Measurements from ENCODE around the gene DIO1. TPM values are rescaled to one million over a fixed set of nuclear protein-coding genes. Genes with fewer than 3 reads are reported as not detected.
"Not testable (repeated sequence)": the region's sequence is repeated elsewhere in the genome, so short reads cannot be mapped to it uniquely, and the experiment has no call there.

DIO1 gene
- total RNA-seq, 2 experiments from 2014 or later: not detected

GRCh38 chr1:53875150-53875549 is 18.8 kb upstream of the DIO1 start:
- not testable (repeated sequence) for H3K4me1 Mint-ChIP-seq (ENCODE audit: low read depth); H3K27ac Mint-ChIP-seq; H3K4me3 Mint-ChIP-seq; DNase-seq; H3K27me3 Mint-ChIP-seq (ENCODE audit: low read depth); H3K9me3 Mint-ChIP-seq (ENCODE audit: insufficient read depth); ATAC-seq
- POLR2A ChIA-PET: interaction anchor here (1.5 kb wide), 1 partner anchor 70 kb away, joined by 3 read pairs; the partner anchor contains the start of gene IFT25
- CTCF ChIA-PET: interaction anchor here (0.7 to 2.7 kb wide), 3 partner anchors 14 to 84 kb away, joined by 3 to 11 read pairs (median 5); no protein-coding TSS in a partner anchor
- peaks cover 18% of the 10 kb centered on the region for H3K36me3 Mint-ChIP-seq (ENCODE audit: low read depth)

DNA sequence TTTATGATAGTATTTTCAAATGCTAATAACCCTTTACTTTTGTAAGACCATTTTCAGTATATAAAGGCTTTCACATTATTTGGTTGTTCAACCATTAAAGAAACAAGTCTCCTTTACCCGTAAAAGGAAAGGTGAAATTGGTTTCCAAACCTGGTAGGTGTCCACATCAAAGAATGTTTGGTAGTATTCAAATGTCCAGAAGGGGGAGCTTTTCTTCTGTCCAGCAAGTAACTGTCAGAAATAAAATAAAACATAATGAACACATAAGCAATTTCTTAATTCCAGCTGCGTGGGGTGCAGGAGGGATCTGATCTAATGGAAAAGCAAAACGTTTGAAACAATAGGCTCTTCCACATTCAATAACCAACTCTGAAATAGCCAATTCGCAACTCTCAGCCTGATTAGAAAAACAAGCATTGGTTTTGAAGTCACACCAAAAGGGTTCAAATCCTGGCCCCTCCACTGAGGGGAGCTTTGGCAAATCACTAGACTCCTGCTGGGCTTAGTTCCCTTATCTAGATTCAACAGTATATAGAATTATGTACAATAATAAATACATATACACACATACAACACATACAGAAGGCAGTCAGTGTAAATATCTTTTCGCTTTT is 15.4 kb upstream of the DIO1 start:
- peaks cover 38% of the 10 kb centered on the region for H3K36me3 Mint-ChIP-seq (ENCODE audit: low read depth)
- no peak overlapping the region for H3K27ac Mint-ChIP-seq
- H3K9me3 Mint-ChIP-seq (ENCODE audit: insufficient read depth): no peaks in the 10 kb centered on the region
- DNase-seq: no peak
- CTCF ChIA-PET: interaction anchor here (0.6 to 5.2 kb wide), 22 partner anchors 10 to 837 kb away, joined by 3 to 60 read pairs (median 5); partner anchors contain the start of genes IFT25, LRRC42, TTC4 and YIPF1
- POLR2A ChIA-PET: interaction anchor here (0.5 to 1.0 kb wide), 2 partner anchors 11 to 16 kb away, joined by 3 read pairs; partner anchors contain the start of gene YIPF1
- H3K4me1 Mint-ChIP-seq (ENCODE audit: low read depth): no peaks in the 10 kb centered on the region
- no peaks in the 10 kb centered on the region for H3K27me3 Mint-ChIP-seq (ENCODE audit: low read depth)
- no peak overlapping the region for H3K4me3 Mint-ChIP-seq
- no peak for ATAC-seq

DNA sequence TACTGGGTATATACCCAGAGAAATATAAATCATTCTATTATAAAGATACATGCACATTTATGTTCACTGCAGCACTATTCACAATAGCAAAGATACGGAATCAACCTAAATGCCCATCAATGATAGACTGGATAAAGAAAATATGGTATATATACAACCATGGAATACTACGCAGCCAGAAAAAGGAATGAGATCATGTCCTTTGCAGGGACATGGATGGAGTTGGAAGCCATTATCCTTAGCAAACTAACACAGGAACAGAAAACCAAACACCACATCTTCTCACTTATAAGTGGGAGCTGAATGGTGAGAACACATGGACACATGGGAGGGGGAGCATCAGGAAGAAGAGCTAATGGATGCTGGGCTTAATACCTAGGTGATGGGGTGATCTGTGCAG is 12.1 kb upstream of the DIO1 start:
- H3K27ac Mint-ChIP-seq; H3K4me3 Mint-ChIP-seq; H3K9me3 Mint-ChIP-seq (ENCODE audit: insufficient read depth); H3K4me1 Mint-ChIP-seq (ENCODE audit: low read depth); DNase-seq; ATAC-seq; POLR2A ChIA-PET; H3K27me3 Mint-ChIP-seq (ENCODE audit: low read depth): not testable (repeated sequence)
- CTCF ChIA-PET: interaction anchor here (1.3 to 5.2 kb wide), 5 partner anchors 9 to 78 kb away, joined by 3 to 60 read pairs (median 7); partner anchors contain the start of genes IFT25 and YIPF1
- peaks cover 37% of the 10 kb centered on the region for H3K36me3 Mint-ChIP-seq (ENCODE audit: low read depth)

GRCh38 chr1:53883600-53883999 is 10.4 kb upstream of the DIO1 start:
- CTCF ChIA-PET: interaction anchor here (1.1 to 2.6 kb wide), 5 partner anchors 10 to 76 kb away, joined by 3 to 11 read pairs (median 6); no protein-coding TSS in a partner anchor
- ATAC-seq; H3K9me3 Mint-ChIP-seq (ENCODE audit: insufficient read depth): not testable (repeated sequence)

DNA sequence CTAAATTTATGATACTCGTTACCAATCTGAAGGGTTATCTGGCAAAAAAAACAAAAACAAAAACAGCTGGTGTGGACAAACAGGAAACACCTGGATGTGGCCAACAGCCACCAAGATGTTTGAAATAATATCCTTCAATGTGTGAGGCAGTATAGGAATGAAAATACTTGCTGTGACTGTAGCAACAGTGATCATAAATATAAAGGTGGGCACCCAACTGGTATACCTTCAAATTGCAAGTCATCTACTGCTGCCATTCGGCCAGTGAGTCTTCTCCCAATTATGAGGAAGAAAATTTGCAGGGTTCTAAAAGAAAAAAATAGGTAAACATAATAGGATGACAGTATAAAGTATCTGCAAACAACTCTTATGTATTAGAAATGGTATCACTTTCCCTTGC is 5.3 kb upstream of the DIO1 start:
- H3K27me3 Mint-ChIP-seq (ENCODE audit: low read depth): no peaks in the 10 kb centered on the region
- no peaks in the 10 kb centered on the region for H3K9me3 Mint-ChIP-seq (ENCODE audit: insufficient read depth)
- ChIA-PET POLR2A (interaction anchor here (3.2 kb wide), 1 partner anchor 57 kb away, joined by 18 read pairs; the partner anchor contains the start of genes IFT25 and LRRC42), CTCF (interaction anchor here (1.4 to 3.6 kb wide), 4 partner anchors 12 to 59 kb away, joined by 3 to 10 read pairs (median 6); partner anchors contain the start of genes IFT25 and LRRC42)
- DNase-seq: no peak
- H3K4me3 Mint-ChIP-seq: peak overlapping the region; percentile 95
- H3K36me3 Mint-ChIP-seq (ENCODE audit: low read depth): peaks cover 12% of the 10 kb centered on the region
- peaks cover 27% of the 10 kb centered on the region for H3K4me1 Mint-ChIP-seq (ENCODE audit: low read depth)
- ATAC-seq: no peak
- no peak overlapping the region for H3K27ac Mint-ChIP-seq

More at GRCh38 chr1:53883600-53883999, 10.4 kb upstream of the DIO1 start:
- H3K4me3 Mint-ChIP-seq; DNase-seq; H3K27me3 Mint-ChIP-seq (ENCODE audit: low read depth); H3K27ac Mint-ChIP-seq; POLR2A ChIA-PET; H3K4me1 Mint-ChIP-seq (ENCODE audit: low read depth): not testable (repeated sequence)
- peaks cover 34% of the 10 kb centered on the region for H3K36me3 Mint-ChIP-seq (ENCODE audit: low read depth)

GRCh38 chr1:53889304-53890298 is 4.4 kb upstream of the DIO1 start, which contains the start of gene YIPF1:
Gene YIPF1 (minus strand): TSS chr1:53889797. CDS start chr1:53888937, 860 bp downstream.
- H3K9me3 Mint-ChIP-seq (ENCODE audit: insufficient read depth): no peaks in the 10 kb centered on the region
- DNase-seq (peak; percentile 90), ATAC-seq (peak; percentile 99)
- H3K36me3 Mint-ChIP-seq (ENCODE audit: low read depth): peaks cover 12% of the 10 kb centered on the region
- peak within 1 kb of the TSS; percentile 92 for H3K27ac Mint-ChIP-seq
- H3K4me1 Mint-ChIP-seq (ENCODE audit: low read depth): peaks cover 27% of the 10 kb centered on the region
- POLR2A ChIA-PET: interaction anchor here (0.7 to 3.2 kb wide), 5 partner anchors 9 to 56 kb away, joined by 3 to 18 read pairs (median 3); partner anchors contain the start of genes IFT25 and LRRC42
- no peaks in the 10 kb centered on the region for H3K27me3 Mint-ChIP-seq (ENCODE audit: low read depth)
- CTCF ChIA-PET: interaction anchor here (0.9 to 3.6 kb wide), 6 partner anchors 10 to 58 kb away, joined by 3 to 20 read pairs (median 6); partner anchors contain the start of genes IFT25 and LRRC42
- peak within 1 kb of the TSS; percentile 95 for H3K4me3 Mint-ChIP-seq

GRCh38 chr1:53890522-53890941 is 3.5 kb upstream of the DIO1 start:
- ChIA-PET POLR2A (interaction anchor here (0.6 to 3.2 kb wide), 5 partner anchors 10 to 55 kb away, joined by 3 to 18 read pairs (median 4); partner anchors contain the start of genes IFT25 and LRRC42), CTCF (interaction anchor here (2.3 to 3.6 kb wide), 3 partner anchors 10 to 55 kb away, joined by 9 to 20 read pairs (median 10); partner anchors contain the start of genes IFT25 and LRRC42)
- H3K4me3 Mint-ChIP-seq: peak overlapping the region; percentile 95
- no peaks in the 10 kb centered on the region for H3K9me3 Mint-ChIP-seq (ENCODE audit: insufficient read depth)
- DNase-seq: no peak
- H3K27ac Mint-ChIP-seq: peak overlapping the region; percentile 92
- peaks cover 2% of the 10 kb centered on the region for H3K27me3 Mint-ChIP-seq (ENCODE audit: low read depth)
- peaks cover 9% of the 10 kb centered on the region for H3K36me3 Mint-ChIP-seq (ENCODE audit: low read depth)
- no peak for ATAC-seq
- H3K4me1 Mint-ChIP-seq (ENCODE audit: low read depth): peaks cover 27% of the 10 kb centered on the region

DNA sequence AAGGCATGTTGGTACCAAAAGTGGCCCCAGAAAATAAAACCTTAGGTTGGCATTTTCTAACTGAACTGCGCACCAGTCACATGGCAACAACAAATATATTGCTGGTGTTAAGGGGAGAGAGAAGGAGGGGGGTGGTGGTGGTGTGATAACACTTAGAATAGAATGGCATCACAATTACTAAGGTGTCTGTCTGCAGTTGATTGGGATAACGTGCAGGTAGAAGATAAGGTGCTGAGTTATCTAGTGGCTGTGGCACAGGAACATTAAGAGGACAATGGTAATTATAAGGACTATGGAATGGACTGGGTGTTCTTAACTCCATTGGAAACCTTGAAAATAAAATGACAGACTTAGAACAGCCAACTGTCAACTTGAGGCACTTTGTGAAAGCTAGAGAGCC is 3.0 kb upstream of the DIO1 start:
- Mint-ChIP-seq H3K27me3 (ENCODE audit: low read depth) (peaks cover 4% of the 10 kb centered on the region), H3K4me3 (no peak overlapping the region), H3K27ac (no peak overlapping the region), H3K36me3 (ENCODE audit: low read depth) (peaks cover 9% of the 10 kb centered on the region), H3K9me3 (ENCODE audit: insufficient read depth) (no peaks in the 10 kb centered on the region), H3K4me1 (ENCODE audit: low read depth) (peaks cover 27% of the 10 kb centered on the region)
- ChIA-PET POLR2A (interaction anchor here (1.1 to 3.2 kb wide), 3 partner anchors 9 to 55 kb away, joined by 3 to 18 read pairs (median 6); partner anchors contain the start of genes IFT25 and LRRC42), CTCF (interaction anchor here (2.7 to 3.6 kb wide), 2 partner anchors 10 to 11 kb away, joined by 10 to 20 read pairs; no protein-coding TSS in a partner anchor)
- DNase-seq: no peak
- ATAC-seq: no peak

GRCh38 chr1:53891678-53892077 is 2.3 kb upstream of the DIO1 start:
- ATAC-seq (no peak), DNase-seq (no peak)
- ChIA-PET POLR2A (interaction anchor here (1.1 kb wide), 1 partner anchor 21 kb away, joined by 3 read pairs; no protein-coding TSS in a partner anchor), CTCF (interaction anchor here (2.7 kb wide), 1 partner anchor 12 kb away, joined by 20 read pairs; no protein-coding TSS in a partner anchor)
- Mint-ChIP-seq H3K36me3 (ENCODE audit: low read depth) (peaks cover 7% of the 10 kb centered on the region), H3K27ac (no peak overlapping the region), H3K9me3 (ENCODE audit: insufficient read depth) (no peaks in the 10 kb centered on the region), H3K4me1 (ENCODE audit: low read depth) (peaks cover 25% of the 10 kb centered on the region), H3K27me3 (ENCODE audit: low read depth) (peaks cover 4% of the 10 kb centered on the region), H3K4me3 (no peak overlapping the region)

GRCh38 chr1:53892911-53893310 is 1.1 kb upstream of the DIO1 start:
- peaks cover 4% of the 10 kb centered on the region for H3K36me3 Mint-ChIP-seq (ENCODE audit: low read depth)
- CTCF ChIA-PET: interaction anchor here (0.7 to 1.8 kb wide), 4 partner anchors 14 to 66 kb away, joined by 3 to 6 read pairs (median 4); no protein-coding TSS in a partner anchor
- H3K27me3 Mint-ChIP-seq (ENCODE audit: low read depth): peaks cover 4% of the 10 kb centered on the region
- H3K4me1 Mint-ChIP-seq (ENCODE audit: low read depth): peaks cover 24% of the 10 kb centered on the region
- DNase-seq: no peak
- H3K4me3 Mint-ChIP-seq: no peak overlapping the region
- no peak overlapping the region for H3K27ac Mint-ChIP-seq
- no peaks in the 10 kb centered on the region for H3K9me3 Mint-ChIP-seq (ENCODE audit: insufficient read depth)
- no peak for ATAC-seq
- POLR2A ChIA-PET: no interaction called here

Data from activated CD8-positive, alpha-beta T cell treated with anti-CD3 and anti-CD28 coated beads, Interleukin-2, amount 10 ng/mL, durations not matched to agents 7 days and 5 days (primary cell).